Panc1 (cell line): ENCODE measurements around the gene BCORL1. TPM values are rescaled to one million over a fixed set of nuclear protein-coding genes. Genes with fewer than 3 reads are reported as not detected.

ENCODE experiments used
- ATAC-seq: fragments of 200-7000 bp; cut with Tn5 transposase; 2 replicates; pipeline ENCODE4 v1.9.1; 2020; ENCODE audit warnings: mild to moderate bottlenecking, moderate library complexity
- BruUV-seq: library from RNA; stranded (reverse); fragments of 400-500 nt; replicated peaks from 2 replicates; lab custom pipeline; 2021; lab: Mats Ljungman, UMichigan
- CTCF ChIA-PET: fragments of 300-600 bp; sonication (Branson Sonifier 250); formaldehyde crosslinking; loops from one replicate; lab custom pipeline; 2022; ENCODE audit warnings: antibody characterized with exemption; lab: Charles Lee
- POLR2A ChIA-PET: fragments of 300-600 bp; sonication (Branson Sonifier 250); formaldehyde crosslinking; loops from one replicate; lab custom pipeline; 2022; ENCODE audit warnings: antibody characterized with exemption; lab: Charles Lee
- DNase-seq: peaks from one replicate; pipeline ENCODE4 v3.0.0-alpha.2; 2010; ENCODE audit warnings: low read depth, low spot score
- H3K27ac ChIP-seq: 2 replicates; pipeline ENCODE4 v1.5.1; 2011; ENCODE audit warnings: mild to moderate bottlenecking, low read length, inconsistent platforms
- H3K27me3 ChIP-seq: fragments of 200-500 bp; sonication (Bioruptor generic); 2 replicates; pipeline ENCODE4 v1.6.0; 2014; ENCODE audit warnings: low read length, inconsistent platforms; ENCODE audit not compliant: control insufficient read depth, insufficient read depth
- H3K36me3 ChIP-seq: fragments of 200-500 bp; sonication (Bioruptor generic); 2 replicates; pipeline ENCODE4 v1.5.1; 2014; ENCODE audit warnings: inconsistent platforms, mild to moderate bottlenecking, low read length, moderate library complexity; ENCODE audit not compliant: control insufficient read depth, insufficient read depth
- H3K4me1 ChIP-seq: 2 replicates; pipeline ENCODE4 v1.5.1; 2011; ENCODE audit warnings: inconsistent platforms, mild to moderate bottlenecking, low read length, moderate library complexity; ENCODE audit not compliant: control insufficient read depth, insufficient read depth
- H3K4me3 ChIP-seq, 2 experiments: 2 replicates each; pipeline ENCODE4 v1.5.1; 2011 to 2012; ENCODE audit warnings: low read depth in 2 of 2, low read length in 2 of 2, mild to moderate bottlenecking in 2 of 2, inconsistent platforms in 1 of 2, moderate library complexity in 1 of 2
- H3K9me3 ChIP-seq: fragments of 200-500 bp; sonication (Bioruptor generic); 2 replicates; pipeline ENCODE4 v1.5.1; 2014; ENCODE audit warnings: low read depth, mild to moderate bottlenecking, inconsistent platforms, low read length, moderate library complexity; ENCODE audit not compliant: control insufficient read depth, insufficient read depth
- CTCF ChIP-seq: fragments of 450-650 bp; IDR thresholded peaks from 2 replicates; pipeline ENCODE4 v1.5.1; 2017; ENCODE audit warnings: mild to moderate bottlenecking
- POLR2AphosphoS5 ChIP-seq: IDR thresholded peaks from 2 replicates; pipeline ENCODE4 v1.6.1; 2012; ENCODE audit warnings: mild to moderate bottlenecking, low read depth, low read length, moderate library complexity
- REST ChIP-seq, 2 experiments: IDR thresholded peaks; 2 replicates each; pipeline ENCODE4 v1.6.1; 2011 to 2012; ENCODE audit warnings: low read depth in 2 of 2, control low read depth in 1 of 2, low read length in 1 of 2, mild to moderate bottlenecking in 1 of 2, moderate library complexity in 1 of 2; ENCODE audit not compliant: insufficient read depth in 1 of 2
- SIN3A ChIP-seq: IDR thresholded peaks from 2 replicates; pipeline ENCODE4 v1.6.1; 2012; ENCODE audit warnings: low read depth, mild to moderate bottlenecking, low read length, moderate library complexity, borderline replicate concordance; ENCODE audit not compliant: insufficient read depth
- TCF7L2 ChIP-seq: IDR thresholded peaks from 2 replicates; pipeline ENCODE4 v1.6.1; 2011; ENCODE audit warnings: mild to moderate bottlenecking, low read depth, low read length, inconsistent platforms
- in situ Hi-C: cut with HindIII; loops from 2 replicates; pipeline ENCODE4 v1.10.0; 2016; ENCODE audit warnings: low sequenced_read_pairs, low pct_unique_long_range_greater_than_20kb
- intact Hi-C: fragments of 100-400 bp; cut with micrococcal nuclease; formaldehyde crosslinking; loops from one replicate; pipeline ENCODE4 v1.10.0; 2022; ENCODE audit not compliant: unreplicated experiment
- total RNA-seq: library from RNA; stranded (reverse); gene quantifications from one replicate; pipeline ENCODE4 v1.2.1, GENCODE V29; 2021; ENCODE audit not compliant: unreplicated experiment

The BCORL1 gene
- total RNA-seq, 1 experiment from 2014 or later = 67.4 TPM

GRCh38 chrX:130020661-130021324 is 38.4 kb downstream of the BCORL1 start:
- Histone ChIP-seq H3K27ac (no peak overlapping the region), H3K9me3 (no peaks in the 10 kb centered on the region), H3K36me3 (peaks cover 15% of the 10 kb centered on the region), H3K27me3 (no peaks in the 10 kb centered on the region), H3K4me3 (no peak overlapping the region), H3K4me1 (no peaks in the 10 kb centered on the region)
- no peak for TF ChIP-seq TCF7L2
- TF ChIP-seq SIN3A = no peak
- CTCF ChIA-PET = no interaction called here
- no peak for ATAC-seq
- no TSS peak for BruUV-seq
- DNase-seq = no peak
- in situ Hi-C loops (no loop called here), intact Hi-C loops (loop anchor here (10.0 kb wide), 1 partner anchor 96 kb away; no protein-coding TSS in a partner anchor)
- POLR2A ChIA-PET = no interaction called here

- no peak overlapping the region for H3K27ac ChIP-seq
- ChIA-PET CTCF (interaction anchor here (0.9 kb wide), 1 partner anchor 99 kb away, joined by 3 read pairs; no protein-coding TSS in a partner anchor), POLR2A (interaction anchor here (0.6 kb wide), 1 partner anchor 43 kb away, joined by 6 read pairs; no protein-coding TSS in a partner anchor)
- intact Hi-C loops (loop anchor here (10.0 kb wide), 1 partner anchor 99 kb away; no protein-coding TSS in a partner anchor), in situ Hi-C loops (no loop called here)
- no peak for TF ChIP-seq SIN3A
- TF ChIP-seq CTCF = no peak
- TF ChIP-seq REST (IDR thresholded peaks at IDR 0.05; ENCODE audit: insufficient read depth in 1 of 2, low read depth in 2 of 2, low read length in 1 of 2) = no peak
- no peak for TF ChIP-seq POLR2AphosphoS5
- TF ChIP-seq TCF7L2 = no peak
- H3K9me3 ChIP-seq = no peaks in the 10 kb centered on the region
- ATAC-seq (peak; percentile 67), DNase-seq (no peak)
- H3K27me3 ChIP-seq = no peaks in the 10 kb centered on the region
- no peaks in the 10 kb centered on the region for H3K4me1 ChIP-seq
- no peak overlapping the region for H3K4me3 ChIP-seq
- no TSS peak for BruUV-seq
- H3K36me3 ChIP-seq = peaks cover 31% of the 10 kb centered on the region
Observed at GRCh38 chrX:130024127-130024526, 41.7 kb downstream of the BCORL1 start.

- no TSS peak for BruUV-seq
- no peak for TF ChIP-seq POLR2AphosphoS5
- no peak for TF ChIP-seq SIN3A
- TF ChIP-seq CTCF = no peak
- no peak for TF ChIP-seq REST (IDR thresholded peaks at IDR 0.05; ENCODE audit: insufficient read depth in 1 of 2, low read depth in 2 of 2, low read length in 1 of 2)
- Histone ChIP-seq H3K36me3 (peaks cover 36% of the 10 kb centered on the region), H3K9me3 (no peaks in the 10 kb centered on the region), H3K27me3 (no peaks in the 10 kb centered on the region), H3K4me3 (no peak overlapping the region), H3K27ac (no peak overlapping the region), H3K4me1 (no peaks in the 10 kb centered on the region)
- ATAC-seq (no peak), DNase-seq (no peak)
- ChIA-PET CTCF (interaction anchor here (1.3 kb wide), 1 partner anchor 35 kb away, joined by 5 read pairs; no protein-coding TSS in a partner anchor), POLR2A (no interaction called here)
- intact Hi-C loops = loop anchor here (10.0 kb wide), 1 partner anchor 100 kb away; no protein-coding TSS in a partner anchor
- in situ Hi-C loops = no loop called here
Observed at GRCh38 chrX:130025256-130025655, 42.8 kb downstream of the BCORL1 start.
